Left ventricle myocardium inferior (tissue), 1 donor: ENCODE data around the gene BBS1. TPM values are rescaled to one million over a fixed set of nuclear protein-coding genes. Genes with fewer than 3 reads are reported as not detected.

ENCODE experiments used
- DNase-seq: peaks from one replicate; pipeline ENCODE4 v3.0.0-alpha.2; 2020
- H3K27ac ChIP-seq: fragments of 200-600 bp; replicated peaks from 2 replicates; pipeline ENCODE4 v1.8.0; 2021
- H3K27me3 ChIP-seq: fragments of 200-600 bp; 2 replicates; pipeline ENCODE4 v1.8.0; 2021; ENCODE audit warnings: low read depth
- H3K36me3 ChIP-seq: fragments of 200-600 bp; 2 replicates; pipeline ENCODE4 v1.8.0; 2021
- H3K4me1 ChIP-seq: fragments of 200-600 bp; 2 replicates; pipeline ENCODE4 v1.8.0; 2021
- H3K4me3 ChIP-seq: fragments of 200-600 bp; 2 replicates; pipeline ENCODE4 v1.8.0; 2021; ENCODE audit warnings: mild to moderate bottlenecking, moderate library complexity
- H3K9me3 ChIP-seq: fragments of 200-600 bp; replicated peaks from 2 replicates; pipeline ENCODE4 v1.8.0; 2021
- intact Hi-C: fragments of 100-400 bp; cut with micrococcal nuclease; formaldehyde crosslinking; loops from one replicate; pipeline ENCODE4 v1.11.0; 2022
- total RNA-seq: library from RNA; stranded (reverse); fragmentation: NEBNext Ultra II Directional; extraction: Animal tissue kit (Norgen Biotek cat#: 25700); gene quantifications from one replicate; pipeline ENCODE4 v1.2.1, GENCODE V29; 2021
- TF ChIP-seq, protein P1 (sequence below): fragments of 200-600 bp; IDR thresholded peaks from 2 replicates; pipeline ENCODE4 v1.8.0; 2021; ENCODE audit warnings: antibody characterized with exemption, mild to moderate bottlenecking, borderline replicate concordance
- donor health status: DM: no; HTN: yes; CAD: no; lungs with severe emphysema.

Gene BBS1
- total RNA-seq, 1 donor from 2014 or later: 16.9 TPM

DNA sequence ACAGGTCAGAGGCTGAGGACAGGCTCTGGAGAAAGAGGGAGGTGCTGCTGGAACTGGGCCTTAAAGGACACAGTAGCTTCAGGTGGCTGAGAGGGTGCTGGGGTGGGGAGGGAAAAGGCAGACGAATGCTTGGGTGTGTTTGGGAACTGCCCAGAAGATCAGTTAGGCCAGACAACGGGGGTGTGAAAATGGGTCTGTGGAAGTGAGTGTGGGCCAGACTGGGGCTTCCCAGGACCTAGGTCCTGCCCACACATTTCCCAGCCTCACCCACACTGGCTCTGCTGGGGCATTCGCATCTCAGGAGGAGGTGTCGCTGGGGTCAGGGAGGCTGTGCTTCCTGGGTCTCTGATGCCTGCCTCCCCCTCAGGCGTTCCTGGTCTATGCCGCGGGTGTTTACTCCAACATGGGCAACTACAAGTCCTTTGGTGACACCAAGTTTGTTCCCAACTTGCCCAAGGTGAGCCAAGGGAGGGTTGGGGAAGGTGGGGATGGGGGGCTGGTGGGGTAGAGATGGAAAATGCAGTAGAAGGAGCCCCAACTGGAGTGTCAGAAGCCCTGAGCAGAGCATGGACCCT is 25.5 kb upstream of the BBS1 start:
- TF ChIP-seq, protein P1, sequence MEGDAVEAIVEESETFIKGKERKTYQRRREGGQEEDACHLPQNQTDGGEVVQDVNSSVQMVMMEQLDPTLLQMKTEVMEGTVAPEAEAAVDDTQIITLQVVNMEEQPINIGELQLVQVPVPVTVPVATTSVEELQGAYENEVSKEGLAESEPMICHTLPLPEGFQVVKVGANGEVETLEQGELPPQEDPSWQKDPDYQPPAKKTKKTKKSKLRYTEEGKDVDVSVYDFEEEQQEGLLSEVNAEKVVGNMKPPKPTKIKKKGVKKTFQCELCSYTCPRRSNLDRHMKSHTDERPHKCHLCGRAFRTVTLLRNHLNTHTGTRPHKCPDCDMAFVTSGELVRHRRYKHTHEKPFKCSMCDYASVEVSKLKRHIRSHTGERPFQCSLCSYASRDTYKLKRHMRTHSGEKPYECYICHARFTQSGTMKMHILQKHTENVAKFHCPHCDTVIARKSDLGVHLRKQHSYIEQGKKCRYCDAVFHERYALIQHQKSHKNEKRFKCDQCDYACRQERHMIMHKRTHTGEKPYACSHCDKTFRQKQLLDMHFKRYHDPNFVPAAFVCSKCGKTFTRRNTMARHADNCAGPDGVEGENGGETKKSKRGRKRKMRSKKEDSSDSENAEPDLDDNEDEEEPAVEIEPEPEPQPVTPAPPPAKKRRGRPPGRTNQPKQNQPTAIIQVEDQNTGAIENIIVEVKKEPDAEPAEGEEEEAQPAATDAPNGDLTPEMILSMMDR: no peak
- Histone ChIP-seq H3K4me3 (no peak overlapping the region), H3K9me3 (no peaks in the 10 kb centered on the region), H3K27me3 (no peaks in the 10 kb centered on the region), H3K27ac (no peak overlapping the region), H3K4me1 (peaks cover 10% of the 10 kb centered on the region), H3K36me3 (peaks cover 19% of the 10 kb centered on the region)
- intact Hi-C loops: no loop called here
- no peak for DNase-seq

DNA sequence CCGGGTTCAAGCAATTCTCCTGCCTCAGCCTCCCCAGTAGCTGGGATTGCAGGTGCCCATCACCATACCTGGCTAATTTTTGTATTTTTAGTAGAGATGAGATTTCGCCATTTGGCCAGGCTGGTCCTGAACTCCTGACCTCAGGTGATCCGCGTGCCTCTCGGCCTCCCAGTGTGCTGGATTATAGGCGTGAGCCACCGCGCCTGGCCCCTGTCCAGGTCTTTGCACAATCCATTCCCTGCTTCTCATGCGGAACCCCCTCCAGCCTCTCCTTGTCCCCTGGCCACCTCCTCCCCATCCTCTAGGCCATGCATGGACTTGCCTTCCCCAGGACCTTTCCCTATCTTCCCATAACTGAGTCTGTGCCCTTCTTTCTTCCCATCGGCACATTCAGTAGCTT is 21.5 kb upstream of the BBS1 start:
- no peaks in the 10 kb centered on the region for H3K27me3 ChIP-seq
- peaks cover 31% of the 10 kb centered on the region for H3K36me3 ChIP-seq
- H3K4me1 ChIP-seq: no peaks in the 10 kb centered on the region
- H3K9me3 ChIP-seq: no peaks in the 10 kb centered on the region
- TF ChIP-seq, protein P1: no peak
- H3K4me3 ChIP-seq: no peak overlapping the region
- intact Hi-C loops: no loop called here
- DNase-seq: no peak
- H3K27ac ChIP-seq: no peak overlapping the region

DNA sequence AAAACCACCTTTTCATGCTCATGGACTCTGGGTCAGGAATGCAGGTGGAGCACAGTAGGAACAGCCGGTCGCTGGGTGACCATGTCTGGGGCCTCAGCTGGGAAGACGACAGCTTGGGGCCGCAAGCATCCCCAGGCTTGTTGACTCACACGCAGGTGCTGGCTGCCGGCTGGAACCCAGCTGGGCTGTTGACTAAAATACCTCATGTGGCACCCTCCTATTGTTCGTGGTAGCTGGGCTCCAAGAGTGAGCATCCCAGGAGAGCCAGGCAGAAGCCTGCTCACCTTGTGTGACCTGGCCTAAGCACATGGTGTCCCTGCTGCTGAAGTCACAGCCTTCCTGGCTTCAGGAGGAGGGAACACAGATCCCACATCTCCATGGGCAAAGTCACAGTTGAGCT is 20.8 kb upstream of the BBS1 start:
- no peaks in the 10 kb centered on the region for H3K9me3 ChIP-seq
- DNase-seq: no peak
- intact Hi-C loops: no loop called here
- peaks cover 31% of the 10 kb centered on the region for H3K36me3 ChIP-seq
- no peaks in the 10 kb centered on the region for H3K4me1 ChIP-seq
- H3K27ac ChIP-seq: no peak overlapping the region
- no peak overlapping the region for H3K4me3 ChIP-seq
- no peaks in the 10 kb centered on the region for H3K27me3 ChIP-seq
- TF ChIP-seq, protein P1: no peak

DNA sequence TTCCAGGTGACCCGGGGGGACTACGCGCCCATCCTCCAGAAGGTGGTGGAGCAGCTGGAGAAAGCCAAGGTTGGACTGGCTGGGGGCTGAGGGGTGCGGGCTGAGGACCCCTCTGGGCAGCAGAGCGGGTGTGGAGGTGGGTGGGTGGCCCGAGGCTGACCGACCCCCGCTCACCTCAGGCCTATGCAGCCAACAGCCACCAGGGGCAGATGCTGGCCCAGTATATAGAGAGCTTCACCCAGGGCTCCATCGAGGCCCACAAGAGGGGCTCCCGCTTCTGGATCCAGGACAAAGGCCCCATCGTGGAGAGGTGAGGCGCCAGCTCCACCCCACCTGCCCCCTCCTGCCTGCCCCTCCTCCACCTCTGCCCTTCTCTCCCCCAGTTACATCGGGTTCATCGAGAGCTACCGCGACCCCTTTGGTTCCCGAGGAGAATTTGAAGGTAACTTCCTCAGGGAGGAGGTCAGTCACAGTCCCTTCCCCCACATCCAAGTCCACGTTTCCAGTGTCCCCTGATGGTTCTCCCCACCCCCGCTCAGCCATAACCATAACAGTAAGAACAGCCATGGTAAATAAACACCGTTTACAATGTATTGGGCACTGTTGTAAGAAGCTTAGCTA is 19.0 kb upstream of the BBS1 start:
- no peaks in the 10 kb centered on the region for H3K9me3 ChIP-seq
- intact Hi-C loops: no loop called here
- no peaks in the 10 kb centered on the region for H3K4me1 ChIP-seq
- no peak overlapping the region for H3K4me3 ChIP-seq
- H3K27me3 ChIP-seq: no peaks in the 10 kb centered on the region
- DNase-seq: no peak
- no peak overlapping the region for H3K27ac ChIP-seq
- TF ChIP-seq, protein P1: peak; percentile 36
- H3K36me3 ChIP-seq: peaks cover 39% of the 10 kb centered on the region

DNA sequence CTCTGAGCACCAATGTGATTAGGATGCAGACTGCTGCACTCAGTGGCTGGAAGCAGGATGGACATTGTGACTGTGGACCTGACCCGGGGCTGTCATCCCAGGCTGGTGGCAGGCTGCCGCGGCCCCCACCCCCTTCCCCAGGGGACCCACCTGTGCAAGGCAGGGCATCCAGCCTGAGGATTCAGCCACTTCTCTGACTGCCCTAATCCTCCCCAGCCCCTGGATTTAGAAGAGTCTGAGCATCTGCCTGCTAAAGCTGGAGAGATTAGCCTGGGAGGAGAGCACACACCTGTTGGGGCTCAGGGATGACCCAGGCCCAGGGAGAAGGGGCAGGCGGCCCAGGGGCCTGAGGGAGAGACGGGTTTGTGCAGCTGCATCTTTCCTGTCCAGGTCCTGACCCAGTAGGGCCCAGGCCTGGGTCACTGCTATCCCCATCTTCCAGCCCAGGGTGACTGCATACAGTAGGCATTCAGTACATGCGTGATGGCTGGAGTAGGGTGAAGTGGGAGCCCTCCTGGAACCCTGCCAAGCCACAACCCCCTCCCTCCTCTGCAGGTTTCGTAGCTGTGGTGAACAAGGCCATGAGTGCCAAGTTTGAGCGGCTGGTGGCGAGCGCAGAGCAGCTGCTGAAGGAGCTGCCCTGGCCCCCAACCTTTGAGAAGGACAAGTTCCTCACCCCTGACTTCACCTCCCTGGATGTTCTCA is 18.1 kb upstream of the BBS1 start:
- H3K9me3 ChIP-seq: no peaks in the 10 kb centered on the region
- TF ChIP-seq, protein P1: no peak
- no peaks in the 10 kb centered on the region for H3K4me1 ChIP-seq
- H3K27ac ChIP-seq: no peak overlapping the region
- no peaks in the 10 kb centered on the region for H3K27me3 ChIP-seq
- H3K36me3 ChIP-seq: peaks cover 44% of the 10 kb centered on the region
- no peak overlapping the region for H3K4me3 ChIP-seq
- no peak for DNase-seq
- intact Hi-C loops: no loop called here
